Hepatocyte (in vitro differentiated cells): Measurements from ENCODE around the gene HK2.

Source experiments
- EZH2 ChIP-seq: fragments of 200-600 bp; sonication (generic); IDR thresholded peaks from 2 replicates; pipeline ENCODE4 v1.6.1; 2016; ENCODE audit warnings: antibody characterized with exemption, mild to moderate bottlenecking, borderline replicate concordance
- EZH2phosphoT487 ChIP-seq: fragments of 200-600 bp; sonication (generic); IDR thresholded peaks from one replicate; pipeline ENCODE4 v1.6.1; 2018; ENCODE audit warnings: antibody characterized with exemption, mild to moderate bottlenecking, low read depth, moderate library complexity; ENCODE audit not compliant: unreplicated experiment, severe bottlenecking
- TF ChIP-seq, protein P1 (sequence below): fragments of 200-600 bp; sonication (generic); IDR thresholded peaks from 2 replicates; pipeline ENCODE4 v1.5.1; 2016; ENCODE audit warnings: antibody characterized with exemption, mild to moderate bottlenecking; ENCODE audit not compliant: poor library complexity

DNA sequence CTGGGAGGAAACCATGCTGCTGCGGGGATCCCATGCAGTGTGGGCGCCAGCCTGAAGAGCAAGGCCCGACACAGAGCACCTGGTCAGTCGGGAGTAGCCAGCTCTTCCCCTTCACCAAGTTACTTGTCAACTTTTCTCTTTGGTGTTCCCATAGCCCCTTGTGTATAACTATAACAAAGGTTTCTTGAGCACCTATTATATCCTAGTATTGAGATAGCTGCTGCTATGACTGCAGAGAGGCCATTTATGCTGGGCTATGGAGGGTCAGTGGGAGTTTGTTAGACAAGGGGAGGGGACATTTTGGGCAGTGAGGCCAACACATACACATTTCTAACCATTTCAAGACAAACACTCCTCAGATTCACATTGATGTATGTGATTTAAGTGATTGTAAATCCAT lies 10.8 kb downstream of the HK2 start:
- TF ChIP-seq, protein P1, sequence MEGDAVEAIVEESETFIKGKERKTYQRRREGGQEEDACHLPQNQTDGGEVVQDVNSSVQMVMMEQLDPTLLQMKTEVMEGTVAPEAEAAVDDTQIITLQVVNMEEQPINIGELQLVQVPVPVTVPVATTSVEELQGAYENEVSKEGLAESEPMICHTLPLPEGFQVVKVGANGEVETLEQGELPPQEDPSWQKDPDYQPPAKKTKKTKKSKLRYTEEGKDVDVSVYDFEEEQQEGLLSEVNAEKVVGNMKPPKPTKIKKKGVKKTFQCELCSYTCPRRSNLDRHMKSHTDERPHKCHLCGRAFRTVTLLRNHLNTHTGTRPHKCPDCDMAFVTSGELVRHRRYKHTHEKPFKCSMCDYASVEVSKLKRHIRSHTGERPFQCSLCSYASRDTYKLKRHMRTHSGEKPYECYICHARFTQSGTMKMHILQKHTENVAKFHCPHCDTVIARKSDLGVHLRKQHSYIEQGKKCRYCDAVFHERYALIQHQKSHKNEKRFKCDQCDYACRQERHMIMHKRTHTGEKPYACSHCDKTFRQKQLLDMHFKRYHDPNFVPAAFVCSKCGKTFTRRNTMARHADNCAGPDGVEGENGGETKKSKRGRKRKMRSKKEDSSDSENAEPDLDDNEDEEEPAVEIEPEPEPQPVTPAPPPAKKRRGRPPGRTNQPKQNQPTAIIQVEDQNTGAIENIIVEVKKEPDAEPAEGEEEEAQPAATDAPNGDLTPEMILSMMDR, result no peak
- TF ChIP-seq EZH2, result no peak
- no peak for TF ChIP-seq EZH2phosphoT487
